ENCODE results near the gene RHOF. TPM values are rescaled to one million over a fixed set of nuclear protein-coding genes. Genes with fewer than 3 reads are reported as not detected.
A peak's percentile ranks its signal among the peaks of the same experiment; 100 is the strongest.

Gene RHOF
- total RNA-seq, 2 experiments from 2014 or later: 108 to 116 TPM

DNA sequence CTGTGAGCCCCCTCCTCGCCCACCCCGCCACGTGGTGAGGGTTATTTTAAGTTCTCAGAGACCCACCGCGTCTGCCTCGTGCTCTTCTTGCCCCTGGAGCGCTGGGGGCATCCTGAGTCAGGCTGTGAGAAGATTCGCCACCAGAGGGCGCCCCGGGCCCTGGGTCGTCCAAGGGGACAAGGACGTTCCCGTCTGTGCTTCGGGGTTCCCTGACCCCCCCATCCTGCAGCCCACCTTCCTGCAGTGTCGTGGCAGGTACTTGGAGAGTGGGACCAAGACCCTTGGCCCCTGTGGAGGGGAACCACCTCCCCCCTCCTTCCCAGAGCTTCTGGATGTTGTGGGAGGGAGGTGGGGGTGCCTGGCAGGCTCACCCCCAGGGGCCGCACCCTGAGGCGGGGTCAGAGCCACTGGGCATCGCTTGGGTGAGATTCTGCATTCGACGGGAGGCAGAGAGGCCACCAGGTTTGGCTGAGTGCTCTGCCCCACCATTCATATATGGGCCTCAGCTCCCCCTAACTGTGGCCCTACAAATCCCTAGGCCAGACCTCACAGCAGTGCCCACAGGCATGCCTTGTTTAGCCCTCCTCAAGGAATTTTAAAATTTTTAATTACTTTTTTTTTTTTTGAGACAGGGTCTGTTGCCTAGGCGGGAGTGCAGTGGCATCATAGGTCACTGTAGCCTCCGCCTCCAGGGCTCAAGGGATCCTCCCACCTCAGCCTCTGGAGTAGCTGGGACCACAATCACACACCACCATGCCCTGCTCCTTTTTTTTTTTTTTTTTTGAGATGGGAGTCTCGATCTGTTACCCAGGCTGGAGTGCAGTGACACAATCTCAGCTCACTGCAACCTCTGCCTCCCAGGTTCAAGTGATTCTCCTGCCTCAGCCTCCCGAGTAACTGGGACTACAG, 17.0 kb downstream of the RHOF start:
- no peak overlapping the region for H3K4me3 Mint-ChIP-seq
- DNase-seq (peak; percentile 95), ATAC-seq (peak; percentile 70)
- intact Hi-C loops (cut with micrococcal nuclease): no loop called here
- peaks cover 29% of the 10 kb centered on the region for H3K4me1 Mint-ChIP-seq (ENCODE audit: low read depth)
- H3K27ac Mint-ChIP-seq: peak overlapping the region; percentile 55
- peaks cover 14% of the 10 kb centered on the region for H3K36me3 Mint-ChIP-seq (ENCODE audit: low read depth)
- ChIA-PET CTCF (interaction anchor here (0.7 to 14.8 kb wide), 13 partner anchors 10 to 141 kb away, joined by 3 to 420 read pairs (median 4); partner anchors contain the start of genes RHOF and TMEM120B), POLR2A (interaction anchor here (0.6 to 30.9 kb wide), 5 partner anchors 10 to 311 kb away, joined by 3 to 683 read pairs (median 3); partner anchors contain the start of genes PSMD9, RHOF, SETD1B and TMEM120B)
- H3K9me3 Mint-ChIP-seq: no peaks in the 10 kb centered on the region
- no peaks in the 10 kb centered on the region for H3K27me3 Mint-ChIP-seq
- TF ChIP-seq, protein P1, sequence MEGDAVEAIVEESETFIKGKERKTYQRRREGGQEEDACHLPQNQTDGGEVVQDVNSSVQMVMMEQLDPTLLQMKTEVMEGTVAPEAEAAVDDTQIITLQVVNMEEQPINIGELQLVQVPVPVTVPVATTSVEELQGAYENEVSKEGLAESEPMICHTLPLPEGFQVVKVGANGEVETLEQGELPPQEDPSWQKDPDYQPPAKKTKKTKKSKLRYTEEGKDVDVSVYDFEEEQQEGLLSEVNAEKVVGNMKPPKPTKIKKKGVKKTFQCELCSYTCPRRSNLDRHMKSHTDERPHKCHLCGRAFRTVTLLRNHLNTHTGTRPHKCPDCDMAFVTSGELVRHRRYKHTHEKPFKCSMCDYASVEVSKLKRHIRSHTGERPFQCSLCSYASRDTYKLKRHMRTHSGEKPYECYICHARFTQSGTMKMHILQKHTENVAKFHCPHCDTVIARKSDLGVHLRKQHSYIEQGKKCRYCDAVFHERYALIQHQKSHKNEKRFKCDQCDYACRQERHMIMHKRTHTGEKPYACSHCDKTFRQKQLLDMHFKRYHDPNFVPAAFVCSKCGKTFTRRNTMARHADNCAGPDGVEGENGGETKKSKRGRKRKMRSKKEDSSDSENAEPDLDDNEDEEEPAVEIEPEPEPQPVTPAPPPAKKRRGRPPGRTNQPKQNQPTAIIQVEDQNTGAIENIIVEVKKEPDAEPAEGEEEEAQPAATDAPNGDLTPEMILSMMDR (IDR thresholded peaks at IDR 0.05): peak; percentile 88

DNA sequence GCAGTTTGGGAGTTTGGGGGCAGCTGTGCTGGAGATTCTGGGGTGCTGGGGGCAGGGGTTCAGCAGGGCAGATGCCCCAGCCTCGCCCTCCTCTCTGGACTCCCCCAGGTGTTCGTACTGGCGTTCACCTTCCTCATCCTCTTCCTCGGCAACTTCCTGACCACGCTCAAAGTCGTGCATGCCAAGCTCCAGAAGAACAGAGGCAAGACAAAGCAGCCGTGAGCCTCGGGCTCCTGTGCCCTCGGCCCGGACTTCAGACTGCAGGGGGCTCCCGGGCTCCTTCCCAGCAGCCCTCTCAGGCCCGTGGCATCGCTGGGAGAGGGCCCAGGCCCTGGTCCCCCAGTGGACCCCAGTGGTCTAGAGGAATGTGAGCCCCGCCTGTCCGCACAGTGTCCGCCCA, 18.0 kb downstream of the RHOF start:
- Mint-ChIP-seq H3K4me3 (no peak overlapping the region), H3K36me3 (ENCODE audit: low read depth) (peaks cover 10% of the 10 kb centered on the region), H3K27me3 (no peaks in the 10 kb centered on the region), H3K4me1 (ENCODE audit: low read depth) (peaks cover 20% of the 10 kb centered on the region), H3K27ac (no peak overlapping the region), H3K9me3 (no peaks in the 10 kb centered on the region)
- CTCF ChIA-PET: interaction anchor here (2.0 to 14.8 kb wide), 4 partner anchors 13 to 81 kb away, joined by 8 to 420 read pairs (median 20); partner anchors contain the start of gene RHOF
- no peak for DNase-seq
- POLR2A ChIA-PET: interaction anchor here (1.8 to 30.9 kb wide), 2 partner anchors 25 to 64 kb away, joined by 5 to 683 read pairs; partner anchors contain the start of genes RHOF, SETD1B and TMEM120B
- TF ChIP-seq, protein P1 (IDR thresholded peaks at IDR 0.05): no peak
- ATAC-seq: no peak
- intact Hi-C loops (cut with micrococcal nuclease): no loop called here

DNA sequence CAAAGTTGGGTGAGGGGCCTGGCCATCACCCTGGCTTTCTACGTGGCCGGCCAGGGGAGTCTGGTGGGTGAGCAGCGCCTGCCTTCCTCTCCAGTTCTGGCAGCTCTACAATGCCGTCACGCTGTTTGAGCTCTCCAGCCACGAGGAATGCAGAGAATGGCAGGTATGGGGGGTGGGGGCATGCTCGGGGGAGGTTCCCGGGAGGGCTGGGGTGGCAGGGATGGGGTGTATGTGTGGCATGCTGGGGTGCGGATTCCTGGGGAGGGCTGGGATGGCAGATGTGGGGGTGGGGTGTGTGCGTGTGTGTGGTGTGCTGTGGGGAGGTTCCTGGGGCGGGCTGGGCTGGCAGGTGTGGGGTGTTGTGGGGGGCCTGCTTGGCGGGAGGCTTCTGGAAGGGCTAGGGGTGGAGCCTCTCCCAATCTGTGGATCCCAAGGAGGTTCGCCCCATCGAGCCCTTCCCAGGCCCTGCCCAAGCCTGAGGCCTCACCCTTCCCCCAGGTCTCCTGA, 18.5 kb downstream of the RHOF start:
- Mint-ChIP-seq H3K27ac (no peak overlapping the region), H3K36me3 (ENCODE audit: low read depth) (peaks cover 7% of the 10 kb centered on the region), H3K9me3 (no peaks in the 10 kb centered on the region), H3K27me3 (no peaks in the 10 kb centered on the region), H3K4me3 (no peak overlapping the region), H3K4me1 (ENCODE audit: low read depth) (peaks cover 17% of the 10 kb centered on the region)
- DNase-seq (no peak), ATAC-seq (no peak)
- intact Hi-C loops (cut with micrococcal nuclease): no loop called here
- CTCF ChIA-PET: interaction anchor here (0.5 to 14.8 kb wide), 7 partner anchors 13 to 1993 kb away, joined by 3 to 420 read pairs (median 8); partner anchors contain the start of gene RHOF
- POLR2A ChIA-PET: interaction anchor here (1.8 to 30.9 kb wide), 2 partner anchors 26 to 63 kb away, joined by 5 to 683 read pairs; partner anchors contain the start of genes RHOF, SETD1B and TMEM120B
- TF ChIP-seq, protein P1 (IDR thresholded peaks at IDR 0.05): no peak

DNA sequence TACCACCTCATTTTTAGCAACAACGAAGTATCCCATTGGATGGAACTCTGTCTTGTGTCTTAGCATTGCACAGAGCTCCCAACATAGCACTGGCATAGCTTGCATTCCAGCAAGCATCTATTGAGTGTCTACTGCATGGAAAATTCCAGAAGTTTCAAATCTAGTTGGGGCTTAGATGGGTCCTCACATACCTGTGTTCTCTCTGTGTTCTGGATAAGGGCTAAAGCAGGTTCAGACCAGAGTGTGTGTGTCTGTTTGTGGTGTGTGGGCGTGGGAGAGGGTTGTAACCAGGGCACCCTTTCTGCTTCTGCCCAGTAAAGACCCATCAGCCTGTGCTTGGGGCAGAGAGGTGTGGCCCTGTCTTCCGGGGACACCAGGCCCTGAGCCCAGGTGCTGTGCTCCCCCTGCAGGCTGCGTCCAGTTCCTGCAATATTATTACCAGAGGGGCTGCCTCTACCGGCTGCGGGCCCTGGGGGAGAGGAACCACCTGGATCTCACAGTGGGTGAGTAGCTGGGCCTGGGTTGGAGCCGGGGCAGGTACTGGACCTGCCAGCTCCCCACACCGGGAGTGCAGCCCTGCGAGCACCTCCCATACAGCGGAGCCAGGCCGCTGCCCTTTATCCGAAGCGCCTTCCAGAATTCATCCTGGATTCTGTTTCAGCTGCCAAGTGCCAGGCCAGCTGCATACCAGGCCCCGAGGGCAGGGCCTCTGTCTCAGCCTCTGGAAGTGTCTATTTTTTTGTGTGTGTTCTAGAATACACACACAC, 20.3 kb downstream of the RHOF start:
- ATAC-seq (peak; percentile 95), DNase-seq (peak; percentile 86)
- no peaks in the 10 kb centered on the region for H3K9me3 Mint-ChIP-seq
- TF ChIP-seq, protein P1 (IDR thresholded peaks at IDR 0.05): peak; percentile 85
- ChIA-PET POLR2A (interaction anchor here (1.7 to 30.9 kb wide), 2 partner anchors 9 to 28 kb away, joined by 6 to 683 read pairs; partner anchors contain the start of genes RHOF and SETD1B), CTCF (interaction anchor here (0.6 to 14.8 kb wide), 27 partner anchors 9 to 266 kb away, joined by 3 to 420 read pairs (median 6); partner anchors contain the start of genes RHOF and TMEM120B)
- H3K27me3 Mint-ChIP-seq: no peaks in the 10 kb centered on the region
- H3K36me3 Mint-ChIP-seq (ENCODE audit: low read depth): no peaks in the 10 kb centered on the region
- no peak overlapping the region for H3K4me3 Mint-ChIP-seq
- H3K4me1 Mint-ChIP-seq (ENCODE audit: low read depth): peaks cover 12% of the 10 kb centered on the region
- intact Hi-C loops (cut with micrococcal nuclease): loop anchor here (1.0 kb wide), 1 partner anchor 76 kb away; no protein-coding TSS in a partner anchor
- H3K27ac Mint-ChIP-seq: peak overlapping the region; percentile 69
